Stomach (tissue), 9 donors: ENCODE measurements around the gene C22orf39. TPM values are rescaled to one million over a fixed set of nuclear protein-coding genes. Genes with fewer than 3 reads are reported as not detected.

Source experiments
- DNase-seq, 2 donors: peaks; one replicate each; pipeline versions ENCODE4 v3.0.0 to v3.0.0-alpha.2; 2013 to 2019
- H3K27ac ChIP-seq, 5 donors: fragments of 200-600 bp in 4 of 5; sonication (generic) in 4 of 5; one replicate each; pipeline ENCODE4 v1.5.1; 2013 to 2019; ENCODE audit warnings: mild to moderate bottlenecking in 1 of 5, moderate library complexity in 1 of 5
- H3K27me3 ChIP-seq, 3 donors: fragments of 200-600 bp; sonication (generic); one replicate each; pipeline ENCODE4 v1.5.1; 2017 to 2019; ENCODE audit warnings: mixed run types in 1 of 3
- H3K36me3 ChIP-seq, 4 donors: fragments of 200-600 bp; sonication (generic); 1 replicate in 3 of 4; 2 replicates in 1 of 4; pipeline ENCODE4 v1.5.1; 2016 to 2019
- H3K4me1 ChIP-seq, 4 donors: fragments of 200-600 bp; sonication (generic); one replicate each; pipeline ENCODE4 v1.5.1; 2016 to 2019
- H3K4me3 ChIP-seq, 4 donors: fragments of 200-600 bp; sonication (generic) in 3 of 4; one replicate each; pipeline ENCODE4 v1.5.1; 2016 to 2019; ENCODE audit warnings: mild to moderate bottlenecking in 1 of 4
- H3K9me3 ChIP-seq, 4 donors: fragments of 200-600 bp; sonication (generic); one replicate each; pipeline ENCODE4 v1.5.1; 2016 to 2019
- EP300 ChIP-seq: sonication (generic); formaldehyde crosslinking; IDR thresholded peaks from one replicate; pipeline ENCODE4 v1.6.1; 2017; ENCODE audit warnings: antibody characterized with exemption
- POLR2A ChIP-seq, 4 donors: fragments of 450-650 bp; IDR thresholded peaks; one replicate each; pipeline ENCODE4 v1.6.1; 2016; ENCODE audit warnings: antibody characterized with exemption in 4 of 4, control low read depth in 2 of 4, mild to moderate bottlenecking in 1 of 4, moderate library complexity in 1 of 4
- POLR2AphosphoS5 ChIP-seq, 3 donors: sonication (generic); formaldehyde crosslinking; IDR thresholded peaks; one replicate each; pipeline ENCODE4 v1.6.1; 2016; ENCODE audit warnings: antibody characterized with exemption in 3 of 3
- WGBS, 5 donors: extraction: QIAGEN DNeasy Blood & Tissue Kit in 3 of 5; methylation state at CpG; one replicate each; pipeline versions ENCODE4 v1.1.5 to v1.1.7; 2013 to 2018; 5-methylcytosine and 5-hydroxymethylcytosine counted together
- intact Hi-C: fragments of 100-400 bp; cut with DNase I; formaldehyde crosslinking; loops from one replicate; pipeline ENCODE4 v1.15.1; 2023; ENCODE audit warnings: low total_unique reads
- polyA plus RNA-seq, 3 donors: library from polyadenylated mRNA; stranded (reverse); fragments of 200-250 nt; gene quantifications; one replicate each; pipeline ENCODE4 v1.2.3, GENCODE V29; 2013
- total RNA-seq, 5 donors: library from RNA; depleted of rRNA; stranded (reverse); fragments of >200 nt; gene quantifications; one replicate each; pipeline versions ENCODE4 v1.1.0 to v1.2.3, GENCODE V29; 2014 to 2016
- TF ChIP-seq, protein P1 (sequence below), 7 experiments: fragments of 450-650 bp in 4 of 7; fragments of 200-600 bp in 3 of 7; sonication (generic) in 3 of 7; IDR thresholded peaks; one replicate each; pipeline ENCODE4 v1.5.1; 2016 to 2019; ENCODE audit warnings: antibody characterized with exemption in 7 of 7, control low read depth in 2 of 7, mild to moderate bottlenecking in 1 of 7
- donor health status: healthy with polysubstance abuse.
- donor health status: Bipolar disorder and iron deficiency.
- donor health status: healthy.

C22orf39 gene
- total and polyA plus RNA-seq, 8 donors: 23.6 to 124 (median 41.5) TPM

DNA sequence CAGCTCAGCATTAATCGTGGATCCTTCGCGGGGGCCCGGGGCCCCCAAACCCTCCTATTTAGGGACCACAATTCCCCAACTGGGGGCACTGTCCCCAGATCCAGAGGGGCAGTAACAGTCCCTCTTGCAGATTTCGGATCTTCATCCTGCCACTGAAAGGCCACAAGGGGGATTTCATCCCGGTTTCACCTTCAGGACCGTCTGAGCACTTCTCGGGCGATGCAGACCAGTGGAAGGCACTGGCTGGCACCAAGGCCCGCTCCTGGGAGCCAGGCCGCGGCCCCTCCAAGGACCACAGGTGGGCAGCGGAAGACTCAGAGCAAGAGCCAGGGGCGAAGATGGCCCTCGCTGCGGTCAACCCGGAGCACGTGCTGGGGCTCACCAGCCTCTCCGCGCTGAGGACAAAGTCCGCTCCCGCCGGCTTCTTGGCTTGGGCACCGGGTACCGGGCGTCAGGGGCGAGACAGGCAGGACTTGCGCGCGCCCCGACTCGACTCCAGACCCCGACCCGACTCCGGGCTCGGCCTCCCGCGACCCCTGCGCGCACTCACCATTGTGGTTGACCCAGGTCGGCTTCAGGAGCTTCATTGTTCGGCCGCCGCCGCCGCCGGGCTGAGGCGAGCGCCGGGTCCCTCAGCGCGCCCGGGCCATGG is 16.5 kb downstream of the C22orf39 start:
- peak; percentile 65 to 78 for DNase-seq
- intact Hi-C loops: loop anchor here (5.0 kb wide), 1 partner anchor 46 kb away; the partner anchor contains the start of genes CDC45 and UFD1
- TF ChIP-seq, protein P1, sequence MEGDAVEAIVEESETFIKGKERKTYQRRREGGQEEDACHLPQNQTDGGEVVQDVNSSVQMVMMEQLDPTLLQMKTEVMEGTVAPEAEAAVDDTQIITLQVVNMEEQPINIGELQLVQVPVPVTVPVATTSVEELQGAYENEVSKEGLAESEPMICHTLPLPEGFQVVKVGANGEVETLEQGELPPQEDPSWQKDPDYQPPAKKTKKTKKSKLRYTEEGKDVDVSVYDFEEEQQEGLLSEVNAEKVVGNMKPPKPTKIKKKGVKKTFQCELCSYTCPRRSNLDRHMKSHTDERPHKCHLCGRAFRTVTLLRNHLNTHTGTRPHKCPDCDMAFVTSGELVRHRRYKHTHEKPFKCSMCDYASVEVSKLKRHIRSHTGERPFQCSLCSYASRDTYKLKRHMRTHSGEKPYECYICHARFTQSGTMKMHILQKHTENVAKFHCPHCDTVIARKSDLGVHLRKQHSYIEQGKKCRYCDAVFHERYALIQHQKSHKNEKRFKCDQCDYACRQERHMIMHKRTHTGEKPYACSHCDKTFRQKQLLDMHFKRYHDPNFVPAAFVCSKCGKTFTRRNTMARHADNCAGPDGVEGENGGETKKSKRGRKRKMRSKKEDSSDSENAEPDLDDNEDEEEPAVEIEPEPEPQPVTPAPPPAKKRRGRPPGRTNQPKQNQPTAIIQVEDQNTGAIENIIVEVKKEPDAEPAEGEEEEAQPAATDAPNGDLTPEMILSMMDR (IDR thresholded peaks at IDR 0.05): no peak
- H3K4me1 ChIP-seq: peaks cover 23 to 60% (median 40%) of the 10 kb centered on the region in 4 donors
- H3K27me3 ChIP-seq: no peaks in the 10 kb centered on the region
- H3K27ac ChIP-seq: peak overlapping the region; percentile 81 to 98 (median 94)
- peak overlapping the region; percentile 86 to 98 (median 94) for H3K4me3 ChIP-seq
- H3K36me3 ChIP-seq: peaks cover 15 to 19% (median 18%) of the 10 kb centered on the region in 4 donors
- 0 to 1% (median 1%) methylated on average over 5 to 53 of the region's 53 CpGs for WGBS, 5 donors
- no peaks in the 10 kb centered on the region for H3K9me3 ChIP-seq

DNA sequence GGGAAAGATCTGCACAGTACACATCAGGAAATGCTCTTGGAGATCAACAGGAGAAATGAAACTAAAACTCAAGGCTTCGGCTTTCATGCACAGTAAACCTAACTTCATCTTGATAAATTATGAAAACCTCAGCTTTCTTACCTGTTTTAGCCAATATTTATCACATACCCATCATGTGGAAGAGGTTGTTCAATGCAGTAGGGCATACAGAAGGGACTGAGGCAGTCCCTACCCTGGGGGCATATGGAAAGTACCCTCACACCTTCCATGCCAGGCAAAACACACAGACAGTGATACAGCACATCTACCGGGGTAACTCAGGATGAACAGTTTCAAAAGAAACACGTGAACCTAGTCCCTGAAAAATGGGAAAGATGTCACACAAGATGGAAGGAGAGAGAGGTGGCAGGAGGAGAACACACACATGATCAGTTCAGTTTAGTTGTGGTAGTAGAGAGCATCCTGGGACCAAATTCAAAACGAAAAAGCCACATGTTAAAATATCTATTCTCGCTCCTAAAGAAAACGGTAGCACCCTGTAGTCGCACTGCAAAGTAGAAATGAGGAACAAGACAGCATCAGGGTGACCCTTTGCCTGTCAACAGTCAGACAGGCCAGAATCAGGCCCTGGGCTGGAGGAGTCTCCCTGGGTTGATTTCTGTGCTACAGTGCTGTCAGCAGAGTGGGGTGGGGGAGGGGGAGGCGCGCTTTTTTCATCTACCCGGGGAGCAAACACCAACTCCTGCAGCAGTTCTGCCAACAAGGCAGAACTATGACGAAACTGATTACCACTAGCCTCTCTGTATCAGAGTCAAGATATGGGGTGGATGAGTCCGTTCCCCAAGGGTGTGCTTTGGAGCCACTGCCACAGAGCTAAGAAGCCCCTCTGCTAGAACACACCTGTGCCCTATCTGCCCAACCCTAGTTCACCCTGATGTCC is 17.3 kb downstream of the C22orf39 start:
- Histone ChIP-seq H3K4me1 (peaks cover 23 to 62% (median 44%) of the 10 kb centered on the region in 4 donors), H3K9me3 (no peaks in the 10 kb centered on the region), H3K4me3 (peak overlapping the region; percentile 86 to 98 (median 94)), H3K36me3 (peaks cover 9 to 11% (median 10%) of the 10 kb centered on the region in 4 donors), H3K27me3 (no peaks in the 10 kb centered on the region), H3K27ac (peak overlapping the region; percentile 81 to 98 (median 94))
- TF ChIP-seq POLR2AphosphoS5 (IDR thresholded peaks at IDR 0.05): no peak
- no peak for TF ChIP-seq POLR2A (IDR thresholded peaks at IDR 0.05)
- no peak for TF ChIP-seq EP300
- TF ChIP-seq, protein P1 (IDR thresholded peaks at IDR 0.05): no peak
- peak; percentile 40 to 78 for DNase-seq
- intact Hi-C loops: loop anchor here (5.0 kb wide), 1 partner anchor 47 kb away; the partner anchor contains the start of genes CDC45 and UFD1
- WGBS, 5 donors: 6 to 14% (median 8%) methylated on average over 12 of the region's 12 CpGs

DNA sequence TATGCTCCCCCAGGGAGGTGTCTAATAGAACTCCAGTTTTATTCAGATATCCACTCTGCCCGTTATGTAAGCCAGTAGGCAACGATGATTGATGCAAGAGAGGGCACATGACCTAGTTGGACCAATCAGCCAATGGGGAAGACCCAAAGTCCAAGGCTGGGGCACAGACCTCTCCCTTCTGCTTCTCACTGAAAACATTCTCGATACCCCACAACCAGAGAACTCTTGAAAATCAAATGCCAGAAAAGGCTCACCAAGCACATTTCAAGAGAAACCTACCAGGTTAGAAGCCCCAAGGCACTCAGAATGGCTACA is 23.4 kb downstream of the C22orf39 start:
- no peaks in the 10 kb centered on the region for H3K9me3 ChIP-seq
- peaks cover 0 to 5% (median 0%) of the 10 kb centered on the region in 4 donors for H3K36me3 ChIP-seq
- no peak for DNase-seq
- H3K4me1 ChIP-seq: peaks cover 0 to 68% (median 17%) of the 10 kb centered on the region in 4 donors
- no peaks in the 10 kb centered on the region for H3K27me3 ChIP-seq
- no peak overlapping the region for H3K4me3 ChIP-seq
- WGBS, 5 donors: 81 to 92% (median 90%) methylated on average over 3 of the region's 3 CpGs
- H3K27ac ChIP-seq: no peak overlapping the region
- intact Hi-C loops: no loop called here
- TF ChIP-seq, protein P1 (IDR thresholded peaks at IDR 0.05): no peak
- TF ChIP-seq POLR2AphosphoS5 (IDR thresholded peaks at IDR 0.05) (no peak), EP300 (no peak), POLR2A (IDR thresholded peaks at IDR 0.05) (no peak)

DNA sequence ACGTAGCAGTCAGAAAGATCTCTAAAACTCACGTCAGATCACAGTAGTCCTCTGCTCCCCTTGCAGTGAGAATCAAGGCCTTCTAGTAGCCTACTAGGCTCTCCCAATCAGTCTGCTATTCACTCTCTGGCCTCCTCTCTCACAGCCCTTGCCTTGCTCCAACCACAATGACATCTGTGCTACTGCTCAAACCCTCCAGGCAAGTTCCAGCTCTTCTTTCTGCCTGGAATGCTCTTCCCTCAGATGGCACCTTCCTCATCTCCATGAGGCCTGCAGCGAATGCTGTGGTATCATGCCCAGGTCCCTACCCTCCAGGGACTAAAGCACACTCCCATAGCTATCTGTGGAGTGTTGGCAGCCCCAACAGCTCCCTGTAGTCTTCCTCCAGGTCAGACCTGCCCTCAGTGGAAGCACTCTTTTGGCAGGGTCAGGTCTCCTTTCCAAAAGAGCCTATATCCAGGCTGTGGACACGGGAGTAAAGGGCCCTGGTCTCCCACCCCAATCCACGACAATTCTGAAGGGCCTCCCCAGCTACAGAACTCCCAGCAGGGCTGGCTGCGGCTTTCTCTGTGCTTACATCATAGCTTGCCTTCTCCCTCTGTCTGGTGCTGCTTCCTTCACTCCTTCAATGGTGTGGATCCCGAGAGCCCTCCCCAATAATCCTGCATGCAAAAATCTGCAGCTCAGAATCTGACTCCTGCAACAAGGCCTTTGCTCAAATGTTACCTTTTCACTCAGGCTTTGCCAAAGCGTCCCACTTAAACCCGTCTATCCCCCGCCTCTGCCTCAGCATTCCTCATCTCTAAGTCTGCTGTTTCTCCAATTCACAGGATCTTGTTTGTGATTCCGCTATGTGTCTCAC is 24.8 kb downstream of the C22orf39 start:
- TF ChIP-seq, protein P1 (IDR thresholded peaks at IDR 0.05): no peak
- TF ChIP-seq POLR2AphosphoS5 (IDR thresholded peaks at IDR 0.05) (no peak), POLR2A (IDR thresholded peaks at IDR 0.05) (no peak), EP300 (no peak)
- Histone ChIP-seq H3K4me1 (peaks cover 0 to 59% (median 11%) of the 10 kb centered on the region in 4 donors), H3K27ac (no peak overlapping the region), H3K27me3 (no peaks in the 10 kb centered on the region), H3K4me3 (no peak overlapping the region), H3K9me3 (no peaks in the 10 kb centered on the region), H3K36me3 (peaks cover 0 to 5% (median 0%) of the 10 kb centered on the region in 4 donors)
- intact Hi-C loops: no loop called here
- DNase-seq: no peak
- WGBS, 5 donors: 79 to 89% (median 81%) methylated on average over 11 of the region's 11 CpGs
